T-helper 2 cell treated with Interferon-gamma antibody and Interleukin-4, amounts not matched to agents 5 μg/mL and 100 μg/mL, for 36 hours (primary cell): ENCODE data around the gene PLK1.
A peak's percentile ranks its signal among the peaks of the same experiment; 100 is the strongest.
"Not testable (repeated sequence)": the region's sequence is repeated elsewhere in the genome, so short reads cannot be mapped to it uniquely, and the experiment has no call there.

Source experiments
- DNase-seq: peaks from one replicate; pipeline ENCODE4 v3.0.0; 2021; ENCODE audit warnings: low spot score
- H3K27ac Mint-ChIP-seq: one replicate; pipeline ENCODE4 v1.8.0; 2021; ENCODE audit warnings: mild to moderate bottlenecking, mixed read lengths
- H3K27me3 Mint-ChIP-seq: one replicate; pipeline ENCODE4 v1.8.0; 2021; ENCODE audit warnings: low read depth, mixed read lengths
- H3K36me3 Mint-ChIP-seq: one replicate; pipeline ENCODE4 v1.8.0; 2021; ENCODE audit warnings: low read depth, mixed read lengths
- H3K4me1 Mint-ChIP-seq: one replicate; pipeline ENCODE4 v1.8.0; 2021; ENCODE audit warnings: low read depth, mixed read lengths
- H3K4me3 Mint-ChIP-seq: one replicate; pipeline ENCODE4 v1.8.0; 2022; ENCODE audit warnings: mild to moderate bottlenecking, moderate library complexity, mixed read lengths
- H3K9me3 Mint-ChIP-seq: one replicate; pipeline ENCODE4 v1.8.0; 2021; ENCODE audit warnings: mixed read lengths

PLK1 gene

DNA sequence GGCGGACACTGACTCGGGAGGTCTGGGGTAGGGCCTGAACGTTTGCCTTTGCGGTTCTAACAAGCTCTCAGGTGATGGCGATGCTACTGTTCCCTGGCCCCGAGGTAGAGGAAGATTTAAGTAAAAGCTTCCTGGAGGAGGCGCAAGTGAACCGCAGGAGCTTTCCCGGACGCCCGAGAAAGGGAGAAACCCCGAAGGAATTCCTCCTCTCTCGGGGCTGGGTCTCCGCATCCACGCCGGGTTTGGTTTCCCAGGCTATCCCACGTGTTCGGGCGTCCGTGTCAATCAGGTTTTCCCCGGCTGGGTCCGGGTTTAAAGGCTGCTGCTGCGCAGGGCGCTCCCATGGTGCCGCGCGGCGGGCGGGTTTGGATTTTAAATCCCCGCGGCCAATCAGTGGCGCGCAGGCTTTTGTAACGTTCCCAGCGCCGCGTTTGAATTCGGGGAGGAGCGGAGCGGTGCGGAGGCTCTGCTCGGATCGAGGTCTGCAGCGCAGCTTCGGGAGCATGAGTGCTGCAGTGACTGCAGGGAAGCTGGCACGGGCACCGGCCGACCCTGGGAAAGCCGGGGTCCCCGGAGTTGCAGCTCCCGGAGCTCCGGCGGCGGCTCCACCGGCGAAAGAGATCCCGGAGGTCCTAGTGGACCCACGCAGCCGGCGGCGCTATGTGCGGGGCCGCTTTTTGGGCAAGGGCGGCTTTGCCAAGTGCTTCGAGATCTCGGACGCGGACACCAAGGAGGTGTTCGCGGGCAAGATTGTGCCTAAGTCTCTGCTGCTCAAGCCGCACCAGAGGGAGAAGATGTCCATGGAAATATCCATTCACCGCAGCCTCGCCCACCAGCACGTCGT lies at the start of gene PLK1:
Gene PLK1 (plus strand): TSS at position 460 of the 844 bp plus-strand sequence. CDS start 44 bp downstream, at position 504.
- H3K4me1 Mint-ChIP-seq: peaks cover 31% of the 10 kb centered on the region
- H3K4me3 Mint-ChIP-seq: peak within 1 kb of the TSS; percentile 98
- peaks cover 39% of the 10 kb centered on the region for H3K36me3 Mint-ChIP-seq
- H3K27me3 Mint-ChIP-seq: no peaks in the 10 kb centered on the region
- peak within 1 kb of the TSS; percentile 84 for H3K27ac Mint-ChIP-seq
- DNase-seq: peak; percentile 86
- no peaks in the 10 kb centered on the region for H3K9me3 Mint-ChIP-seq

- Mint-ChIP-seq H3K36me3 (peaks cover 31% of the 10 kb centered on the region), H3K27ac (no peak overlapping the region), H3K27me3 (no peaks in the 10 kb centered on the region), H3K4me1 (no peaks in the 10 kb centered on the region), H3K9me3 (no peaks in the 10 kb centered on the region), H3K4me3 (no peak overlapping the region)
- DNase-seq: no peak
Observed at GRCh38 chr16:23629516-23629915, 49.2 kb upstream of the PLK1 start.

DNA sequence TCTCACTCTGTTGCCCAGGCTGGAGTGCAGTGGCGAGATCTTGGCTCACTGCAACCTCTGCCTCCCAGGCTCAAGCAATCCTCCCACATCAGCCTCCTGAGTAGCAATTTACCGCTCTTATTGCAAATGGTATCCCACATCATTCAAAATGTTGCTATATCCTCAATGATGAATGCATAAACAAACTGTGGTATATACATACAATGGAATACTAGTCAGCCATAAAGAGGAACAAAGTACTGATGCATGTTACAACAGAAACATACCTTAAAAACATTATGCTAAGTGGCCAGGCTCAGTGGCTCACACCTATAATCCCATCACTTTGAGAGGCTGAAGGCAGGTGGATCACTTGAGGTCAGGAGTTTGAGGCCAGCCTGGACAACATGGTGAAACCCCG lies 46.8 kb upstream of the PLK1 start:
- H3K9me3 Mint-ChIP-seq, H3K27me3 Mint-ChIP-seq, H3K4me3 Mint-ChIP-seq, H3K27ac Mint-ChIP-seq, H3K4me1 Mint-ChIP-seq, DNase-seq: not testable (repeated sequence)
- H3K36me3 Mint-ChIP-seq: peaks cover 31% of the 10 kb centered on the region

GRCh38 chr16:23634461-23635036 lies 44.1 kb upstream of the PLK1 start:
- Mint-ChIP-seq H3K27me3 (no peaks in the 10 kb centered on the region), H3K36me3 (peaks cover 28% of the 10 kb centered on the region), H3K9me3 (no peaks in the 10 kb centered on the region), H3K4me3 (no peak overlapping the region), H3K4me1 (peaks cover 6% of the 10 kb centered on the region), H3K27ac (no peak overlapping the region)
- DNase-seq: no peak

DNA sequence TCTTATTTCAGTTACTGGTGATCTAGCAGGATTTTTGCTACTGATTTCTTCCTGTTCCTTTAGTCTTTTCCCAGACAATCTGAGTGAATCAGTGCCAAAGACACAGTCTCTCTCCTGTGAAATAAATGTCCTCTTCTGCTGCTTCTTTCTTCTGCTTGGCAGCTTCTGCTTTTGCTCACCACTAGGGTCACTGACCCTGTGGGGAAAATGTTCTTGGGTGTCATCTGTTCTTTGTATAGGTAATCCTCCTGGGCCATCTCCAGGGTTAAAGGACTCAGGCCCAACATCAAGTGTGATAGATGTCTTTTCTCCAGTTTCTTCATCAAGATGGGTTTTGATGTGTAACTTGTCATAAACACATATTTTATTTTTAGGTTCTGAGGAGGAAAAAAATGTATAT lies 42.7 kb upstream of the PLK1 start:
- no peak for DNase-seq
- Mint-ChIP-seq H3K27ac (no peak overlapping the region), H3K27me3 (no peaks in the 10 kb centered on the region), H3K36me3 (peaks cover 27% of the 10 kb centered on the region), H3K4me1 (peaks cover 10% of the 10 kb centered on the region), H3K9me3 (no peaks in the 10 kb centered on the region), H3K4me3 (no peak overlapping the region)

DNA sequence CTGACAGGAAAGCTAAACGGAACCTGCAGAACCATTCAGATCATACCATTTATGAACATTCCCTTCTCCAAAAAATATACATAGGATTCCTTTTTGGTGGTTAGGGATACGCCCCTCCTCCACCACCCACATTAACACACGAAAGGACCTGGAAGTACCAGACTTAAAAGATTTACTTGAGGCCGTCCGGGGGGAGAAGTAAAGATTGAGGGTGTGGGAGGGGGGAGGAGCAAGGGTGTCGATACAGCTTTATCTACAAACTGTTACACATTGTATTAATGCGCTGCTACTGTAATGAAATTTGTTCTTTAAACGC lies 38.1 kb upstream of the PLK1 start:
- H3K36me3 Mint-ChIP-seq: peaks cover 33% of the 10 kb centered on the region

DNA sequence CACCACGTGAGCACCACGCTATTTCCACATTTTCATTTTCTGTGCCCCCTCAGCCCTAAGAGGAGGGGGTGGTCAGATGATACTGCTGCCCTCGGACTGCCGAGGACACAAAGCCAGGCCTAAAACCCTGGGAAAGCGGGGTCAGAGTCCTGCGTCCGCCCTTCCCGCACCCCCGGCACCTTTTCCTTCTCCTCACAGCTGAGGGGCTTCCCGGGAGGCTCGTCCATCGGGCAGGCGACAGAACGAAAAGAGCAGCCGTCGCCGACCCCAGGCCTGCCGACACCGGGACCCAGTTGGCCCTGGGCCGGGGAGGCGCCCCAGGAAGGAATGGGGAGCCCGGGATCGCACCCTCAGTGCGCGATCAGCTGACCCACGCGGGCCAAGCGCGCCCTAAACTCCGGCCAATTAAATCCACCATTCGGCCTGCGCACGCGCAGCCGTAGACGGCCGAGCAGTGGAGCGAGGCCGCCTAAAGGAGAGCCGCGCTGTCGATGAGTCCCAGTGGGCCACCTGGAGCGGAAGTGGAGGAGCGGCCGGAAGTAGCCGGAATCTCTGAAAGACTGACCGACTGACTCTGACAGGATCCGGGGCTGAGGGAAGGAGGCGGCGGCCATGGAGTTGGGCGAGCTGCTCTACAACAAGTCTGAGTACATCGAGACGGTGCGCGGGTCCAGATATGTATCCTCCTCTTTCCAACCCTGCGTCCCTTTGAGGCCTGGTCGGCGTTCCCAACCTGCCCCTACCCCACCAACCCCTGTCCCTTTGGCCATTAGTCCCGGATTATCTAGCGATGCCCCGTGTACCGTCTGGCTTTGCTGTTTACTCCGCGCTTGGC lies 37.5 kb upstream of the PLK1 start, which contains the start of the genes DCTN5 and PALB2:
Gene DCTN5 (plus strand): TSS at position 536 of the 835 bp plus-strand sequence. CDS start 77 bp downstream, at position 613.
Gene PALB2 (minus strand): TSS at position 380 of the 835 bp plus-strand sequence. CDS start 153 bp downstream, at position 227.
- no peaks in the 10 kb centered on the region for H3K27me3 Mint-ChIP-seq

More for the DNA sequence above, 38.1 kb upstream of the PLK1 start:
- peaks cover 20% of the 10 kb centered on the region for H3K4me1 Mint-ChIP-seq
- DNase-seq: no peak
- peak overlapping the region; percentile 97 for H3K27ac Mint-ChIP-seq
- peak overlapping the region; percentile 99 for H3K4me3 Mint-ChIP-seq
- H3K27me3 Mint-ChIP-seq: no peaks in the 10 kb centered on the region
- no peaks in the 10 kb centered on the region for H3K9me3 Mint-ChIP-seq

GRCh38 chr16:23642246-23642774 lies 36.4 kb upstream of the PLK1 start:
- no peaks in the 10 kb centered on the region for H3K9me3 Mint-ChIP-seq
- peak overlapping the region; percentile 97 for H3K27ac Mint-ChIP-seq
- H3K4me1 Mint-ChIP-seq: peaks cover 29% of the 10 kb centered on the region
- H3K36me3 Mint-ChIP-seq: peaks cover 41% of the 10 kb centered on the region
- no peak for DNase-seq
- peak overlapping the region; percentile 99 for H3K4me3 Mint-ChIP-seq
- H3K27me3 Mint-ChIP-seq: no peaks in the 10 kb centered on the region

More for the DNA sequence above, 37.5 kb upstream of the PLK1 start, which contains the start of the genes DCTN5 and PALB2:
- peak within 1 kb of the TSS; percentile 97 for H3K27ac Mint-ChIP-seq
- peak within 1 kb of the TSS; percentile 99 for H3K4me3 Mint-ChIP-seq
- peak; percentile 94 for DNase-seq
- peaks cover 35% of the 10 kb centered on the region for H3K36me3 Mint-ChIP-seq
- no peaks in the 10 kb centered on the region for H3K9me3 Mint-ChIP-seq
- peaks cover 24% of the 10 kb centered on the region for H3K4me1 Mint-ChIP-seq

DNA sequence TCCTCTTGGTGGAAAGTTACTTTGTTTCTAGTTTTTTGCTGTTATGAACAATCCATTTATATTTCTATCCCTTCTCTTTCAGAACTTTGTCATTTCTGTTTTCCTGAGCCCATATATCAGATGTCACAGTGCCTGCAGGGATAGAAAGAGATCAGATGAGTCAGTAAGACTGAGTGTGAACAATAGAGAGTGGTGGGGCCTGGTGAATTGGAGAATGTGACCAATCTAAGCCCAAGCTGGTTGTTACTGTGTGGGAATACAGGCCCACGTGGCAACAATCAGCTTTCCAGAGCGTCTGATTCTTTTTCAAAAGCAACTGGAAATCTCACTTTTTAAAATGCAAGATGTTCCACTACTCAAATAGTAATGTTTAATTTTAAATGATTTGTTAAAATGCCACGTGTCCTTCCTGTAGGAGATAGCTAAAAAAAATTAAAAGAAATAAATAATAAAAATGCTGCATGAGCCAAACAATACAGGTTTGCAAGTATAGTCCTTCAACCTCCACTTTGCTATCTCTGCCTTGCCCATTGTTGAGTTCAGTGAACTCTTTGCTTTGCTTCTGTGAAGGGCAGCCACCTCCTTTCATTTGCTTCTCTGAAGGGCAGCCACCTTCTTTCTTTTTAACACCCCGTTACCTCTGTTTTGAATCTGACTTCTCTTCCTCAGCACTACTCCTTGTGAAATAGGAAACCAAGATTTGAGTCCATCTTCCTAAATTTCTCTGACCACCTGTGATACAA lies 27.8 kb upstream of the PLK1 start:
- Mint-ChIP-seq H3K27me3 (no peaks in the 10 kb centered on the region), H3K4me1 (peaks cover 24% of the 10 kb centered on the region), H3K27ac (peak overlapping the region; percentile 29), H3K9me3 (no peaks in the 10 kb centered on the region), H3K4me3 (no peak overlapping the region), H3K36me3 (peaks cover 60% of the 10 kb centered on the region)
- no peak for DNase-seq

GRCh38 chr16:23651943-23652468 lies 26.7 kb upstream of the PLK1 start:
- DNase-seq: no peak
- no peak overlapping the region for H3K4me3 Mint-ChIP-seq
- H3K4me1 Mint-ChIP-seq: peaks cover 15% of the 10 kb centered on the region
- no peaks in the 10 kb centered on the region for H3K9me3 Mint-ChIP-seq
- no peaks in the 10 kb centered on the region for H3K27me3 Mint-ChIP-seq
- peaks cover 51% of the 10 kb centered on the region for H3K36me3 Mint-ChIP-seq
- H3K27ac Mint-ChIP-seq: no peak overlapping the region

DNA sequence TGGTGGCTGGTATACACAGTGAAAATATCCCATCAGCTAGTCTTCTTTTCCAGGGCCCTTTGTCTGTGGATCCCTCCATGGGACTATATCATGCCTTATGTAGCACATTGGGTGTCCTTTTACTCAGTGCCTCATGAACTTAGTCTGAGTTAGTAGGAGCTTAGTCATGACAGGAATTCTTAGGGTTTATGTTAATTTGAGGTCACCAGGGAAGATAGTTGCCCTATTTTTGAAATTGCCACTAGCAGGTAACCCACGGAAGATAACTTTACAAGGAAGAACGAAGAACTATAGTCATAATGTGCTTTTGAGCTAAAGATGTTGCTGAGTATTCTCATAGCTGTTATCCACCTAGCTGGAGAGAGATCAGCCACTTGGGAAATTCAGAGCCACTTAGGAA lies 14.8 kb upstream of the PLK1 start:
- H3K4me1 Mint-ChIP-seq: no peaks in the 10 kb centered on the region
- peaks cover 81% of the 10 kb centered on the region for H3K36me3 Mint-ChIP-seq
- no peak overlapping the region for H3K4me3 Mint-ChIP-seq
- H3K9me3 Mint-ChIP-seq: no peaks in the 10 kb centered on the region
- no peak overlapping the region for H3K27ac Mint-ChIP-seq
- H3K27me3 Mint-ChIP-seq: no peaks in the 10 kb centered on the region
- no peak for DNase-seq

DNA sequence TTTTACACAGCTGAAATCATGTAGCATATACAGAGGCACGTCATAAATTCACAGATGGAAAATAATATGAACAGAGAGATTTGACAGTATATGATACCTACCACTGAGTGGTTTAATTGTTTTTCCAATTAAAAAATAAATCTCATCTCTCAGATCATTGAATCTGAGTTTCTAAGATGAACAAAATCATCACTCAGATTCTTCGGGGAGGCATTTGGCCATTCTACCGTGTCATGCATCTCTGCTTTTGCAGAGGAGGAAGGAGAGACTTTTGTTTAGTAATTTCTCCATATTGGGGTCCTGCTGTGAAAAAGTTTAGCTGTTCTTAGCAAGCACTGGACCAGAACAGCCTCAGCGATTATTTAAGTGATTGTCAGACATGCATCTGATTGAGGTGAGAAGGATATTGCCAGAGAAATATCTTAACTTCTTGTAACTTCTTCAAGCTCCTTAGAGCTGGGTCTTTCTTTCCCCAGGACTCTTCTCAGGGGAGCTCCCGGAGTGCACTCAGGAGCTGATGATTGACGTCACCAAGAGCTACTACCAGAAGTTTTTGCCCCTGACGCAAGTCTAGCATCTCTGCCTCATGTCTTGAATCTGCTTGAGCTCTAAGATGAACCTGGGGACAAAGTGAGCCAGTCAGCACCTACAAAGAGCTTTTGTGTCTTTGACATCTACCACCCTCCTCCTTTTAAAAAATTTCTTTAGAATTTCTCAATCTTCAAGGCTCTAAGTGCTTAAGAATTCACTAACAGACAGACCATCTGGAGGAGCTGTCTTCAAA lies 11.9 kb upstream of the PLK1 start:
- DNase-seq: no peak
- no peak overlapping the region for H3K27ac Mint-ChIP-seq
- H3K27me3 Mint-ChIP-seq: no peaks in the 10 kb centered on the region
- H3K4me1 Mint-ChIP-seq: peaks cover 24% of the 10 kb centered on the region
- H3K4me3 Mint-ChIP-seq: no peak overlapping the region
- peaks cover 83% of the 10 kb centered on the region for H3K36me3 Mint-ChIP-seq
- H3K9me3 Mint-ChIP-seq: no peaks in the 10 kb centered on the region
